Activated CD8-positive, alpha-beta T cell treated with anti-CD3 and anti-CD28 coated beads, Interleukin-2, amount 10 ng/mL, durations not matched to agents 7 days and 5 days (primary cell): ENCODE data around the gene CABLES1. TPM values are rescaled to one million over a fixed set of nuclear protein-coding genes. Genes with fewer than 3 reads are reported as not detected.
A peak's percentile ranks its signal among the peaks of the same experiment; 100 is the strongest.
"Not testable (repeated sequence)": the region's sequence is repeated elsewhere in the genome, so short reads cannot be mapped to it uniquely, and the experiment has no call there.

ENCODE experiments used
- ATAC-seq: fragments of 150-1000 bp; cut with Tn5 transposase; one replicate; pipeline ENCODE4 v1.10.0; 2021; ENCODE audit warnings: moderate library complexity
- CTCF ChIA-PET: fragments of 350-600 bp; sonication (Branson Sonifier 250); formaldehyde crosslinking; loops from one replicate; lab custom pipeline; 2021; ENCODE audit warnings: antibody characterized with exemption; lab: Charles Lee
- POLR2A ChIA-PET: fragments of 350-600 bp; sonication (Branson Sonifier 250); formaldehyde crosslinking; loops from one replicate; lab custom pipeline; 2021; ENCODE audit warnings: antibody characterized with exemption; lab: Charles Lee
- DNase-seq: peaks from one replicate; pipeline ENCODE4 v3.0.0-alpha.2; 2020
- H3K27ac Mint-ChIP-seq: one replicate; pipeline ENCODE4 v1.8.0; 2021; ENCODE audit warnings: mild to moderate bottlenecking, mixed read lengths
- H3K27me3 Mint-ChIP-seq: one replicate; pipeline ENCODE4 v1.8.0; 2021; ENCODE audit warnings: low read depth, mixed read lengths
- H3K36me3 Mint-ChIP-seq: one replicate; pipeline ENCODE4 v1.8.0; 2021; ENCODE audit warnings: low read depth, mixed read lengths
- H3K4me1 Mint-ChIP-seq: one replicate; pipeline ENCODE4 v1.8.0; 2021; ENCODE audit warnings: low read depth, mixed read lengths
- H3K4me3 Mint-ChIP-seq: one replicate; pipeline ENCODE4 v1.8.0; 2021; ENCODE audit warnings: mild to moderate bottlenecking, mixed read lengths
- H3K9me3 Mint-ChIP-seq: one replicate; pipeline ENCODE4 v1.8.0; 2022; ENCODE audit warnings: mixed read lengths; ENCODE audit not compliant: insufficient read depth
- total RNA-seq, 2 experiments: library from RNA; stranded (reverse); gene quantifications; one replicate each; pipeline ENCODE4 v1.2.3, GENCODE V29; 2021

The CABLES1 gene
- total RNA-seq, 2 experiments from 2014 or later = 2.3 to 2.7 TPM

GRCh38 chr18:23283916-23284430, 148.7 kb downstream of the CABLES1 start:
- ATAC-seq (no peak), DNase-seq (peak; percentile 26)
- H3K9me3 Mint-ChIP-seq = no peaks in the 10 kb centered on the region
- H3K27me3 Mint-ChIP-seq = no peaks in the 10 kb centered on the region
- no peak overlapping the region for H3K4me3 Mint-ChIP-seq
- POLR2A ChIA-PET = no interaction called here
- no peaks in the 10 kb centered on the region for H3K36me3 Mint-ChIP-seq
- H3K4me1 Mint-ChIP-seq = peaks cover 11% of the 10 kb centered on the region
- no peak overlapping the region for H3K27ac Mint-ChIP-seq
- CTCF ChIA-PET = no interaction called here

GRCh38 chr18:23284629-23285028, 149.3 kb downstream of the CABLES1 start:
- peaks cover 11% of the 10 kb centered on the region for H3K4me1 Mint-ChIP-seq
- no peaks in the 10 kb centered on the region for H3K9me3 Mint-ChIP-seq
- no peaks in the 10 kb centered on the region for H3K27me3 Mint-ChIP-seq
- ChIA-PET CTCF (no interaction called here), POLR2A (no interaction called here)
- no peak overlapping the region for H3K4me3 Mint-ChIP-seq
- H3K36me3 Mint-ChIP-seq = no peaks in the 10 kb centered on the region
- ATAC-seq (no peak), DNase-seq (no peak)
- H3K27ac Mint-ChIP-seq = no peak overlapping the region

- H3K27me3 Mint-ChIP-seq, H3K36me3 Mint-ChIP-seq, ATAC-seq, H3K27ac Mint-ChIP-seq, CTCF ChIA-PET, H3K4me3 Mint-ChIP-seq, POLR2A ChIA-PET, DNase-seq, H3K9me3 Mint-ChIP-seq: not testable (repeated sequence)
- peaks cover 11% of the 10 kb centered on the region for H3K4me1 Mint-ChIP-seq
Observed at GRCh38 chr18:23285581-23285980, 150.3 kb downstream of the CABLES1 start.

DNA sequence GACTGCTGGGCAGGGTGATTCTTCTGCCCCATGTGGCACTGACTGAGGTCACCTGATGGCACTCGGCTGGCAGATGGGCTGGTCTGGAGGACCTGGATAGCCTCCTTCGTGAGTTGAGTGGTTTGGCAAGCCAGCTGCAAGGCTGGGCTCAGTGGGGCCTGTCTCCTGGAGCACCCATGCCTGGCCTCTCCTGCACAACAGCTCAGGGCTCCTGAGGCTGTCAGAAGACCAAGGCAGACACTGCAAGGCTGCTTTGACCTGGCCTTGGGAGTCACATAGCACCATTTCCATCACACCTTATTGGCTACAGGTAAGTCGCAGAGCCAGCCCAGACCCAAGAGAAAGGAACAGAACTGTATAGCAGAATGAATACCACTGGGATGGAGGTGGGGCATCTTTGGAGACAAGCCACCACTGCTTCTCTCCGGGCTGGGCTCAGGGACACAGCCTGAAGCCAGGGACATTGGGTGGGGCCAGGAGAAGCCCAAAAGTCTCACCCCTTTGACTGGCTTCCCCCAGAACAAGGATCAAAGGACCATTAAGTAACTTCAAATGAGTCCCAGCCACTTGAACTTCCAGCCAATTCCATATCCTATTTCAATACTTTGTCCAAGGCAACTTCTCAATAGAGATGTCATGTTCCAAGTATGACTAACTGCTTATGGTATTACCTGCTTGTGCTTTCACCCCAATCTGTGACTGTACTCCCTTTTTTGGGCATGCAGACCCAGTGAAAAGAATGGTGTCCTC, 156.3 kb downstream of the CABLES1 start:
- no peaks in the 10 kb centered on the region for H3K4me1 Mint-ChIP-seq
- POLR2A ChIA-PET = no interaction called here
- no peak overlapping the region for H3K4me3 Mint-ChIP-seq
- H3K36me3 Mint-ChIP-seq = peaks cover under 1% of the 10 kb centered on the region
- no peaks in the 10 kb centered on the region for H3K9me3 Mint-ChIP-seq
- H3K27me3 Mint-ChIP-seq = no peaks in the 10 kb centered on the region
- ATAC-seq (peak; percentile 27), DNase-seq (no peak)
- CTCF ChIA-PET = no interaction called here
- H3K27ac Mint-ChIP-seq = no peak overlapping the region

GRCh38 chr18:23300231-23300805, 165.0 kb downstream of the CABLES1 start:
- ChIA-PET POLR2A (no interaction called here), CTCF (interaction anchor here (1.0 kb wide), 1 partner anchor 111 kb away, joined by 4 read pairs; no protein-coding TSS in a partner anchor)
- DNase-seq (no peak), ATAC-seq (no peak)
- no peak overlapping the region for H3K27ac Mint-ChIP-seq
- peaks cover 9% of the 10 kb centered on the region for H3K36me3 Mint-ChIP-seq
- H3K4me3 Mint-ChIP-seq = no peak overlapping the region
- H3K4me1 Mint-ChIP-seq = peaks cover 5% of the 10 kb centered on the region
- H3K27me3 Mint-ChIP-seq = no peaks in the 10 kb centered on the region
- no peaks in the 10 kb centered on the region for H3K9me3 Mint-ChIP-seq

GRCh38 chr18:23301972-23302371, 166.7 kb downstream of the CABLES1 start:
- ChIA-PET CTCF (no interaction called here), POLR2A (no interaction called here)
- H3K36me3 Mint-ChIP-seq = peaks cover 7% of the 10 kb centered on the region
- no peak overlapping the region for H3K27ac Mint-ChIP-seq
- no peak overlapping the region for H3K4me3 Mint-ChIP-seq
- ATAC-seq (no peak), DNase-seq (no peak)
- H3K9me3 Mint-ChIP-seq = no peaks in the 10 kb centered on the region
- peaks cover 18% of the 10 kb centered on the region for H3K4me1 Mint-ChIP-seq
- H3K27me3 Mint-ChIP-seq = no peaks in the 10 kb centered on the region

DNA sequence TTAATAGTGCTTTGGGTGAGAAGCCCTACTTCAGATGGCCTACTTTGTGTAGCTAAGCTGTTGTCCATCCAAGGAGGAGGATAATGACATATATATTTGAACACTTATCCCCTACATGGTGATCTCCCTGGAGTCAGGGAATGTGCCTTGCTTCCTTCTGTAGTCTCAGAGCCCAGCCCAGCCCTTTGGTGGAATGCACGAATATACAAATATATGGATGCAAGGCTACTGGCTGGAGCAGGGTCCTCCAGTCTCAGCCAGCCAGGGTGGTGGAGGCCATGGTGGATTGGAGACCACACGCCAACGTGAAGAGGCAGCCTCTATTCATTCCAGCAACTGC, 167.2 kb downstream of the CABLES1 start:
- no peaks in the 10 kb centered on the region for H3K27me3 Mint-ChIP-seq
- peaks cover 23% of the 10 kb centered on the region for H3K4me1 Mint-ChIP-seq
- no peak overlapping the region for H3K27ac Mint-ChIP-seq
- H3K36me3 Mint-ChIP-seq = peaks cover 7% of the 10 kb centered on the region
- POLR2A ChIA-PET = no interaction called here
- H3K9me3 Mint-ChIP-seq = no peaks in the 10 kb centered on the region
- DNase-seq = no peak
- no peak overlapping the region for H3K4me3 Mint-ChIP-seq
- CTCF ChIA-PET = no interaction called here
- no peak for ATAC-seq

GRCh38 chr18:23302851-23303527, 167.7 kb downstream of the CABLES1 start:
- CTCF ChIA-PET = no interaction called here
- H3K9me3 Mint-ChIP-seq = no peaks in the 10 kb centered on the region
- no peak for ATAC-seq

GRCh38 chr18:23306822-23307221, 171.5 kb downstream of the CABLES1 start:
- Mint-ChIP-seq H3K36me3 (peaks cover 19% of the 10 kb centered on the region), H3K4me3 (peak overlapping the region; percentile 54), H3K9me3 (no peaks in the 10 kb centered on the region), H3K27me3 (no peaks in the 10 kb centered on the region), H3K4me1 (peaks cover 56% of the 10 kb centered on the region), H3K27ac (peak overlapping the region; percentile 97)
- DNase-seq = peak; percentile 67
- peak; percentile 83 for ATAC-seq
- CTCF ChIA-PET = interaction anchor here (1.4 to 1.7 kb wide), 2 partner anchors 52 to 78 kb away, joined by 3 to 7 read pairs; no protein-coding TSS in a partner anchor
- POLR2A ChIA-PET = interaction anchor here (1.8 kb wide), 1 partner anchor 47 kb away, joined by 6 read pairs; no protein-coding TSS in a partner anchor

More at GRCh38 chr18:23302851-23303527, 167.7 kb downstream of the CABLES1 start:
- Mint-ChIP-seq H3K27ac (no peak overlapping the region), H3K4me3 (no peak overlapping the region), H3K36me3 (peaks cover 4% of the 10 kb centered on the region), H3K27me3 (no peaks in the 10 kb centered on the region), H3K4me1 (peaks cover 29% of the 10 kb centered on the region)
- POLR2A ChIA-PET = no interaction called here
- no peak for DNase-seq

DNA sequence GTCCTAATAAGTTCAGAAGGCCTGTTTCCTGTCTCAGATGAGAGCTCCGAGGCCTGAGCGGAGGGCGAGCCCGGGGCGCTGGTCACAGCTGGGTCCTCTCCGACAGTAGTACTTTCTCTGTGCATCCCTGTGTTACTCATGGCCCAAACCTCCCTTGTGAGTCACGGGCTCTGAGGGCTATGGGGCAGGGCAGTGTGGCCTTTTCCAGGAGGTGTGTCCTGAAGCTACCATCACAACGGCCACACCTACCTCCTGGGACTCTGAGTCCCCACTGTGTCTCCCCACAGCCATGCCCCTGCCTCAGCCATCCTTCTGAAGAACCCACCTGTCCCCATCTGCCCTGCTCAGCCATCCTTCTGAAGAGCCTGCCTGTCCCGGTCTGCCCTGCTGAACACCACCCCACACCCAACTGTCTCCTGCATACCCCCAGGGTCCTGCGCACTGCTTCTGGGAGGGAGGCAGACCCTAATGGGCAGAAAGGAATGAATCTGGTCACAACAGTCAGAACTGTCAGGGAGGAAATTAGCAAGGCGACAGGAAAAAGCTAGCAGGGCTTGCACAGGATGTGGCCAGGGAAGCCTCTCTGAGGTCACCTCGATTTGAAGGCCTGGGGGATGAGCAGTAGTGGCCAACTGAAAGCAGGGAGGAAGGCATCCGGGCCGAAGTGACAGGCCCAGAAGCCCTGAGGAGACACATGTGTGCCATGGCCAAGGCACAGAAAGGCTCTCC, 172.4 kb downstream of the CABLES1 start:
- Mint-ChIP-seq H3K27ac (peak overlapping the region; percentile 97), H3K4me3 (peak overlapping the region; percentile 65), H3K27me3 (no peaks in the 10 kb centered on the region), H3K36me3 (peaks cover 25% of the 10 kb centered on the region), H3K4me1 (peaks cover 65% of the 10 kb centered on the region), H3K9me3 (no peaks in the 10 kb centered on the region)
- ATAC-seq = peak; percentile 69
- peak; percentile 78 for DNase-seq
- ChIA-PET CTCF (interaction anchor here (1.4 to 1.7 kb wide), 2 partner anchors 51 to 78 kb away, joined by 3 to 7 read pairs; no protein-coding TSS in a partner anchor), POLR2A (interaction anchor here (0.9 to 1.8 kb wide), 2 partner anchors 48 to 72 kb away, joined by 3 to 6 read pairs; no protein-coding TSS in a partner anchor)
